Endothelial cell of umbilical vein (primary cell): ENCODE data around the gene COPB1. TPM values are rescaled to one million over a fixed set of nuclear protein-coding genes. Genes with fewer than 3 reads are reported as not detected.

Source experiments
- BruUV-seq: library from RNA; stranded (reverse); fragments of 400-500 nt; replicated peaks from 2 replicates; lab custom pipeline; 2021; lab: Mats Ljungman, UMichigan
- CTCF ChIA-PET: fragments of 300-600, 350-600 bp; sonication (Branson Sonifier 250); formaldehyde crosslinking; loops from one replicate; lab custom pipeline; 2021; ENCODE audit warnings: antibody characterized with exemption, inconsistent platforms; lab: Charles Lee
- POLR2A ChIA-PET: fragments of 300-600, 350-600 bp; sonication (Branson Sonifier 250); formaldehyde crosslinking; loops from one replicate; lab custom pipeline; 2021; ENCODE audit warnings: antibody characterized with exemption, inconsistent platforms; lab: Charles Lee
- DNase-seq: peaks from one replicate; pipeline ENCODE4 v3.0.0-alpha.2; 2011; ENCODE audit warnings: low read depth, low spot score
- FAIRE-seq: peaks from 2 replicates; lab custom pipeline; 2011; peaks lifted over from hg19 to GRCh38; lab: Jason Lieb, UNC
- H2AFZ ChIP-seq: 2 replicates; pipeline ENCODE4 v1.6.0; 2012; ENCODE audit warnings: low read depth, low read length, control low read depth, inconsistent platforms
- H3K27ac ChIP-seq: 2 replicates; pipeline ENCODE4 v1.5.1; 2011; ENCODE audit warnings: low read depth, mild to moderate bottlenecking, control low read depth, low read length, moderate library complexity; ENCODE audit not compliant: insufficient read depth
- H3K27me3 ChIP-seq, 2 experiments: 2 replicates each; pipeline versions ENCODE4 v1.6.0 to v1.6.1; 2011; ENCODE audit warnings: low read length in 2 of 2, mixed read lengths in 1 of 2; ENCODE audit not compliant: control insufficient read depth in 2 of 2, insufficient read depth in 2 of 2
- H3K36me3 ChIP-seq, 2 experiments: 2 replicates in 1 of 2; 3 replicates in 1 of 2; pipeline ENCODE4 v1.5.1; 2011; ENCODE audit warnings: low read length in 2 of 2, mild to moderate bottlenecking in 1 of 2, moderate library complexity in 1 of 2; ENCODE audit not compliant: control insufficient read depth in 2 of 2, insufficient read depth in 2 of 2; ENCODE audit errors: extremely low read depth in 1 of 2
- H3K4me1 ChIP-seq: 3 replicates; pipeline ENCODE4 v1.5.1; 2011; ENCODE audit warnings: mild to moderate bottlenecking, low read length; ENCODE audit not compliant: control insufficient read depth, insufficient read depth; ENCODE audit errors: extremely low read depth
- H3K4me2 ChIP-seq: 2 replicates; pipeline ENCODE4 v1.6.1; 2011; ENCODE audit warnings: low read length, control low read depth, mixed read lengths; ENCODE audit not compliant: insufficient read depth
- H3K4me3 ChIP-seq, 3 experiments: fragments of 200-600 bp in 1 of 3; sonication (generic), shearing (Covaris generic) in 1 of 3; replicated peaks in 1 of 3; 2 replicates each; pipeline ENCODE4 v1.5.1; 2011 to 2016; ENCODE audit warnings: control low read depth in 3 of 3, low read length in 3 of 3, mild to moderate bottlenecking in 2 of 3, inconsistent platforms in 1 of 3, low read depth in 1 of 3, moderate library complexity in 1 of 3; ENCODE audit not compliant: insufficient read depth in 1 of 3
- H3K79me2 ChIP-seq: 2 replicates; pipeline ENCODE4 v1.6.0; 2012; ENCODE audit warnings: low read length, inconsistent platforms; ENCODE audit not compliant: control insufficient read depth, insufficient read depth
- H3K9ac ChIP-seq: replicated peaks from 2 replicates; pipeline ENCODE3; 2011; ENCODE audit warnings: low read length, control low read depth; ENCODE audit not compliant: insufficient read depth; ENCODE audit errors: extremely low read depth
- H3K9me1 ChIP-seq: replicated peaks from 3 replicates; pipeline ENCODE4 v1.6.0; 2011; ENCODE audit warnings: mild to moderate bottlenecking, low read length; ENCODE audit not compliant: control insufficient read depth, insufficient read depth; ENCODE audit errors: extremely low read depth
- H3K9me3 ChIP-seq: replicated peaks from 2 replicates; pipeline ENCODE4 v1.5.1; 2012; ENCODE audit warnings: low read length, inconsistent platforms; ENCODE audit not compliant: control insufficient read depth, insufficient read depth
- H4K20me1 ChIP-seq: replicated peaks from 2 replicates; pipeline ENCODE3; 2011; ENCODE audit warnings: mild to moderate bottlenecking, low read length; ENCODE audit not compliant: control insufficient read depth, insufficient read depth; ENCODE audit errors: extremely low read depth
- EZH2 ChIP-seq: IDR thresholded peaks from 2 replicates; pipeline ENCODE4 v1.6.1; 2012; ENCODE audit warnings: borderline replicate concordance, low read depth, mild to moderate bottlenecking, moderate library complexity, low read length, inconsistent platforms; ENCODE audit not compliant: severe bottlenecking
- FOS ChIP-seq: IDR thresholded peaks from 2 replicates; pipeline ENCODE4 v1.6.1; 2011; ENCODE audit warnings: mild to moderate bottlenecking, low read length, moderate library complexity, borderline replicate concordance; ENCODE audit not compliant: insufficient read depth
- GATA2 ChIP-seq: IDR thresholded peaks from 2 replicates; pipeline ENCODE4 v1.7.0; 2011; ENCODE audit warnings: low read depth, mild to moderate bottlenecking, moderate library complexity, mixed read lengths, low read length; ENCODE audit not compliant: insufficient read length, insufficient read depth
- JUN ChIP-seq: IDR thresholded peaks from 2 replicates; pipeline ENCODE4 v1.6.1; 2011; ENCODE audit warnings: borderline replicate concordance, low read depth; ENCODE audit not compliant: insufficient read length, insufficient read depth
- MAX ChIP-seq: IDR thresholded peaks from 2 replicates; pipeline ENCODE4 v1.6.1; 2011; ENCODE audit not compliant: insufficient read depth, insufficient read length
- MYC ChIP-seq: IDR thresholded peaks from one replicate; pipeline ENCODE4 v1.6.1; 2011; ENCODE audit warnings: mild to moderate bottlenecking, low read depth, low read length
- POLR2A ChIP-seq: IDR thresholded peaks from 2 replicates; pipeline ENCODE4 v1.6.1; 2012; ENCODE audit warnings: low read depth, mild to moderate bottlenecking, control low read depth, low read length
- POLR2AphosphoS5 ChIP-seq: IDR thresholded peaks from 2 replicates; pipeline ENCODE4 v1.6.1; 2012; ENCODE audit warnings: low read depth, mild to moderate bottlenecking, control low read depth, low read length, moderate library complexity; ENCODE audit not compliant: insufficient read depth
- dilution Hi-C: fragments of 300-500 bp; cut with MboI; formaldehyde crosslinking; loops from one replicate; pipeline ENCODE4 v1.15.0; 2019; ENCODE audit warnings: low sequenced_read_pairs; ENCODE audit not compliant: extremely low pct_ligation_motif_present
- intact Hi-C: fragments of 100-400 bp; cut with micrococcal nuclease; formaldehyde crosslinking; loops from one replicate; pipeline ENCODE4 v1.10.0; 2022
- polyA plus RNA-seq, 4 experiments: library from polyadenylated mRNA; depleted of rRNA in 3 of 4; stranded (reverse) in 3 of 4; unstranded in 1 of 4; fragments of >200 nt; gene quantifications; 2 replicates each; pipeline versions ENCODE4 v1.2.1 to v1.2.3, GENCODE V29; 2011 to 2012; ENCODE audit warnings: missing spikeins in 1 of 4
- total RNA-seq: library from RNA; stranded (reverse); gene quantifications from 2 replicates; pipeline ENCODE4 v1.2.3, GENCODE V29; 2021
- TF ChIP-seq, protein P1 (sequence below), 2 donors: IDR thresholded peaks; 1 replicate in 1 of 2; 2 replicates in 1 of 2; pipeline ENCODE4 v1.5.1; 2011; ENCODE audit warnings: low read length in 2 of 2, mild to moderate bottlenecking in 2 of 2, moderate library complexity in 2 of 2, control low read depth in 1 of 2, inconsistent platforms in 1 of 2, low read depth in 1 of 2; ENCODE audit not compliant: insufficient read depth in 1 of 2; ENCODE audit errors: extremely low read depth in 1 of 2

Gene COPB1
- total and polyA plus RNA-seq, 2 donors (not counting 3 experiments of a cell fraction or from before 2014, with no cell fraction given): 61.1 to 145 TPM

DNA sequence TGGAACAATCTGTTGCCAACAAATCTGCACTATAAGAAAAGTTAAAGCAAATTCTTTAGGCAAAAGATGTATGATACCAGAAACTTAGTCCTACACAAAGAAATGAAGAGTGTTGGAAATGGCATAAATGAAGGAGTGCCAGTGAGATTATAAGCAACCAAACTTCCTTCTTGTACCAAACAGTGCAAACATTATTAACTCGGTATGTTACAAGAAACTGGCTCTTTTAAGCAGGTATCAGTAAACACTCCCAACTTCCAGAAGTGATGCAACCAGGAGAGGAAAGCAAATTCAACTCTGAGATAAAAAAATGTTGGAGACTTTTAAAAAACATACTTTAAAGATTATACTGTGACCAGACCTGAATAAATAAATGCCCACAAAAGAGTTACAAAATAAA lies 28.5 kb downstream of the COPB1 start:
- peaks cover 5% of the 10 kb centered on the region for H4K20me1 ChIP-seq
- FAIRE-seq (no peak), DNase-seq (no peak)
- peaks cover 20 to 59% of the 10 kb centered on the region in 2 experiments for H3K36me3 ChIP-seq
- peaks cover 9% of the 10 kb centered on the region for H3K4me1 ChIP-seq
- ChIA-PET CTCF (interaction anchor here (3.3 kb wide), 1 partner anchor 171 kb away, joined by 11 read pairs; no protein-coding TSS in a partner anchor), POLR2A (no interaction called here)
- dilution Hi-C loops (loop anchor here (25.0 kb wide), 1 partner anchor 184 kb away; no protein-coding TSS in a partner anchor), intact Hi-C loops (no loop called here)
- no TSS peak for BruUV-seq
- H3K79me2 ChIP-seq: peaks cover 27% of the 10 kb centered on the region
- no peak overlapping the region for H2AFZ ChIP-seq
- H3K27ac ChIP-seq: no peak overlapping the region
- H3K27me3 ChIP-seq: no peaks in the 10 kb centered on the region
- no peak overlapping the region for H3K4me3 ChIP-seq
- no peak overlapping the region for H3K4me2 ChIP-seq
- no peak overlapping the region for H3K9ac ChIP-seq
- no peak for TF ChIP-seq GATA2
- TF ChIP-seq FOS: no peak
- no peak for TF ChIP-seq POLR2AphosphoS5
- TF ChIP-seq, protein P1, sequence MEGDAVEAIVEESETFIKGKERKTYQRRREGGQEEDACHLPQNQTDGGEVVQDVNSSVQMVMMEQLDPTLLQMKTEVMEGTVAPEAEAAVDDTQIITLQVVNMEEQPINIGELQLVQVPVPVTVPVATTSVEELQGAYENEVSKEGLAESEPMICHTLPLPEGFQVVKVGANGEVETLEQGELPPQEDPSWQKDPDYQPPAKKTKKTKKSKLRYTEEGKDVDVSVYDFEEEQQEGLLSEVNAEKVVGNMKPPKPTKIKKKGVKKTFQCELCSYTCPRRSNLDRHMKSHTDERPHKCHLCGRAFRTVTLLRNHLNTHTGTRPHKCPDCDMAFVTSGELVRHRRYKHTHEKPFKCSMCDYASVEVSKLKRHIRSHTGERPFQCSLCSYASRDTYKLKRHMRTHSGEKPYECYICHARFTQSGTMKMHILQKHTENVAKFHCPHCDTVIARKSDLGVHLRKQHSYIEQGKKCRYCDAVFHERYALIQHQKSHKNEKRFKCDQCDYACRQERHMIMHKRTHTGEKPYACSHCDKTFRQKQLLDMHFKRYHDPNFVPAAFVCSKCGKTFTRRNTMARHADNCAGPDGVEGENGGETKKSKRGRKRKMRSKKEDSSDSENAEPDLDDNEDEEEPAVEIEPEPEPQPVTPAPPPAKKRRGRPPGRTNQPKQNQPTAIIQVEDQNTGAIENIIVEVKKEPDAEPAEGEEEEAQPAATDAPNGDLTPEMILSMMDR (IDR thresholded peaks at IDR 0.05; ENCODE audit: extremely low read depth in 1 of 2, insufficient read depth in 1 of 2, low read depth in 1 of 2, low read length in 2 of 2): no peak
- TF ChIP-seq JUN: no peak
- TF ChIP-seq MYC: no peak
- TF ChIP-seq EZH2: no peak
- TF ChIP-seq POLR2A: no peak
- TF ChIP-seq MAX: no peak
- no peaks in the 10 kb centered on the region for H3K9me3 ChIP-seq
- H3K9me1 ChIP-seq: no peaks in the 10 kb centered on the region
